ENCODE data around the gene SHCBP1.
A peak's percentile ranks its signal among the peaks of the same experiment; 100 is the strongest.

SHCBP1 gene

DNA sequence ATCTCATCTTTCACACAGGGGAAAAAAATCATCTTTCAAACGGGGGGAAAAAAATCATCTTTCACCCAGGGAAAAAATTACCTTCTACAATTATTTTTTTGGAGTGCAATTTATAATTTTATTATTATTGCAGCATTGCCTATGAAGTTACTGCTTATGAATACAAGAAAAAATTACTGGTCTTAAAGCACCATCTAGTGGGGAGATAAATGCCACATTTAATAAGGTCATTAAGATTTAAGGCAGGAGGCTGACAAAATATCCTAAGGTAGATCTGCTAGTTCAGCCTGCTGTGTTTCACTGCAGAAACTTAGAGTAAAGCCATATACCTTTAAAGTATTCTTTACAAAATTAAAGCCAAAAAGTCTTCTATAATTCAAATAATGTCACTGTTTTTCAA is 13.7 kb downstream of the SHCBP1 start:
- Histone ChIP-seq H3K36me3 (ENCODE audit: control insufficient read depth, low read length) (peaks cover 95% of the 10 kb centered on the region), H3F3A (ENCODE audit: control insufficient read depth, insufficient read depth) (peaks cover 43% of the 10 kb centered on the region), H3K4me2 (ENCODE audit: low read length) (peak overlapping the region; percentile 44), H3K79me2 (ENCODE audit: control insufficient read depth, low read length) (peaks cover 76% of the 10 kb centered on the region), H4K20me1 (ENCODE audit: control insufficient read depth, insufficient read depth, low read depth, low read length) (no peaks in the 10 kb centered on the region; the same call in 1 of the 2 replicates), H3K27me3 (ENCODE audit: control insufficient read depth, low read length) (no peaks in the 10 kb centered on the region), H3K9me2 (replicated peaks; ENCODE audit: control insufficient read depth, low read length) (no peaks in the 10 kb centered on the region), H3K9me3 (ENCODE audit: control insufficient read depth, insufficient read depth, low read length) (no peaks in the 10 kb centered on the region), H3K4me3 (ENCODE audit: low read length) (peak overlapping the region; percentile 6; the same call in 1 of the 2 replicates), H3K4me1 (ENCODE audit: control insufficient read depth, low read length) (peaks cover 92% of the 10 kb centered on the region), H3K27ac (ENCODE audit: low read depth, low read length) (peak overlapping the region; percentile 57)
- TF ChIP-seq, protein P1, sequence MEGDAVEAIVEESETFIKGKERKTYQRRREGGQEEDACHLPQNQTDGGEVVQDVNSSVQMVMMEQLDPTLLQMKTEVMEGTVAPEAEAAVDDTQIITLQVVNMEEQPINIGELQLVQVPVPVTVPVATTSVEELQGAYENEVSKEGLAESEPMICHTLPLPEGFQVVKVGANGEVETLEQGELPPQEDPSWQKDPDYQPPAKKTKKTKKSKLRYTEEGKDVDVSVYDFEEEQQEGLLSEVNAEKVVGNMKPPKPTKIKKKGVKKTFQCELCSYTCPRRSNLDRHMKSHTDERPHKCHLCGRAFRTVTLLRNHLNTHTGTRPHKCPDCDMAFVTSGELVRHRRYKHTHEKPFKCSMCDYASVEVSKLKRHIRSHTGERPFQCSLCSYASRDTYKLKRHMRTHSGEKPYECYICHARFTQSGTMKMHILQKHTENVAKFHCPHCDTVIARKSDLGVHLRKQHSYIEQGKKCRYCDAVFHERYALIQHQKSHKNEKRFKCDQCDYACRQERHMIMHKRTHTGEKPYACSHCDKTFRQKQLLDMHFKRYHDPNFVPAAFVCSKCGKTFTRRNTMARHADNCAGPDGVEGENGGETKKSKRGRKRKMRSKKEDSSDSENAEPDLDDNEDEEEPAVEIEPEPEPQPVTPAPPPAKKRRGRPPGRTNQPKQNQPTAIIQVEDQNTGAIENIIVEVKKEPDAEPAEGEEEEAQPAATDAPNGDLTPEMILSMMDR (IDR thresholded peaks at IDR 0.05; ENCODE audit: low read depth, low read length, poor library complexity, severe bottlenecking), result peak; percentile 49
- no peak for TF ChIP-seq EZH2phosphoT487 (IDR thresholded peaks at IDR 0.05; ENCODE audit: borderline replicate concordance, low read length)

DNA sequence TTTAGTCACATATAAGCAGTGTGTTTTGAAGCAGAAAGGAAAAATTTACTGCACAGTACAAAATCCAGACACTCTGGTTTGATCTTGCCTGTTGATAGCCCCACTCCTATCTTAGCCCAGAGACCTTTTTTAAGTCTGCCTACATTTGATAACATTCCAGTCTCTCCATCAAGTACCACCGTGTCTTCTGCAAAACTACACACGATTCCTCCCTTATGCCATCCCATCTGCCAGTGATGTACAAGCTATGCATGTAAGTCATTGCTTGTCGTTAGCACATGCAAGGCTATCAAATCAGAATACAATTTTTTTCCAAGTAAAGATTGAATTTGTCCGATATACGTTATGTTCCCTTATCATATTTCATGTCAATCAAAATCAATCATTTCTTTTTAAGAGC is 14.9 kb downstream of the SHCBP1 start:
- Histone ChIP-seq H3K4me2 (ENCODE audit: low read length) (no peak overlapping the region; the same call in 1 of the 2 replicates), H3K79me2 (ENCODE audit: control insufficient read depth, low read length) (peaks cover 73% of the 10 kb centered on the region), H3K9me3 (ENCODE audit: control insufficient read depth, insufficient read depth, low read length) (no peaks in the 10 kb centered on the region), H4K20me1 (ENCODE audit: control insufficient read depth, insufficient read depth, low read depth, low read length) (no peaks in the 10 kb centered on the region; the same call in 1 of the 2 replicates), H3K9me2 (replicated peaks; ENCODE audit: control insufficient read depth, low read length) (no peaks in the 10 kb centered on the region), H3K36me3 (ENCODE audit: control insufficient read depth, low read length) (peaks cover 94% of the 10 kb centered on the region), H3K4me1 (ENCODE audit: control insufficient read depth, low read length) (peaks cover 92% of the 10 kb centered on the region), H3F3A (ENCODE audit: control insufficient read depth, insufficient read depth) (peaks cover 47% of the 10 kb centered on the region), H3K4me3 (ENCODE audit: low read length) (no peak overlapping the region), H3K27ac (ENCODE audit: low read depth, low read length) (no peak overlapping the region; the same call in 1 of the 2 replicates), H3K27me3 (ENCODE audit: control insufficient read depth, low read length) (no peaks in the 10 kb centered on the region)
- TF ChIP-seq, protein P1 (IDR thresholded peaks at IDR 0.05; ENCODE audit: low read depth, low read length, poor library complexity, severe bottlenecking), result no peak
- no peak for TF ChIP-seq EZH2phosphoT487 (IDR thresholded peaks at IDR 0.05; ENCODE audit: borderline replicate concordance, low read length)

DNA sequence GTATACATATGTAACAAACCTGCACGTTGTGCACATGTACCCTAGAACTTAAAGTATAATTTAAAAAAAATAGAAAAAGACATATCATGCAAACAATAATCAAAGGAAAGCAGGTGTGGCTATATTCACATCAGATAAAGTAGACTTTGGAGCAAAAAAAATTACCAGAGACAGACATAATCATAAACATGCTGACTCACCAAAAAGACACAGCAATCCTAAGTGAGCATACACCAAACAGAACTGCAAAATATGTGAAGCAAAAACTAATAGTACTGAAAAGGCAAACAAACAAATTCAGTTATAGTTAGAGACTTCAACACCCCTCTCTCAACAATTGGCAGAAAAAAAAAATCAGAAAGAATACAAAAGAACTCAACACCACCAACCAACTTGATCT is 29.9 kb downstream of the SHCBP1 start:
- Histone ChIP-seq H3K79me2 (ENCODE audit: control insufficient read depth, low read length) (peaks cover 93% of the 10 kb centered on the region), H3K9me2 (replicated peaks; ENCODE audit: control insufficient read depth, low read length) (no peaks in the 10 kb centered on the region)

More for the DNA sequence above, 29.9 kb downstream of the SHCBP1 start:
- Histone ChIP-seq H3K4me3 (ENCODE audit: low read length) (no peak overlapping the region), H4K20me1 (ENCODE audit: control insufficient read depth, insufficient read depth, low read depth, low read length) (no peaks in the 10 kb centered on the region), H3K9me3 (ENCODE audit: control insufficient read depth, insufficient read depth, low read length) (no peaks in the 10 kb centered on the region), H3K36me3 (ENCODE audit: control insufficient read depth, low read length) (peaks cover 84% of the 10 kb centered on the region), H3K4me2 (ENCODE audit: low read length) (no peak overlapping the region), H3K27ac (ENCODE audit: low read depth, low read length) (no peak overlapping the region), H3K27me3 (ENCODE audit: control insufficient read depth, low read length) (no peaks in the 10 kb centered on the region), H3F3A (ENCODE audit: control insufficient read depth, insufficient read depth) (peaks cover 3% of the 10 kb centered on the region; the same call in 1 of the 2 replicates), H3K4me1 (ENCODE audit: control insufficient read depth, low read length) (peaks cover under 1% of the 10 kb centered on the region; the same call in 1 of the 2 replicates)
- no peak for TF ChIP-seq EZH2phosphoT487 (IDR thresholded peaks at IDR 0.05; ENCODE audit: borderline replicate concordance, low read length)
- TF ChIP-seq, protein P1 (IDR thresholded peaks at IDR 0.05; ENCODE audit: low read depth, low read length, poor library complexity, severe bottlenecking), result no peak
